HG02798 (cell line): ENCODE results near the gene CCR5AS.
A peak's percentile ranks its signal among the peaks of the same experiment; 100 is the strongest.

Source experiments
- ATAC-seq: cut with Tn5 transposase; IDR thresholded peaks from one replicate; pipeline ENCODE4 v1.9.1; 2021; ENCODE audit warnings: mild to moderate bottlenecking; ENCODE audit not compliant: unreplicated experiment, poor library complexity

CCR5AS gene

DNA sequence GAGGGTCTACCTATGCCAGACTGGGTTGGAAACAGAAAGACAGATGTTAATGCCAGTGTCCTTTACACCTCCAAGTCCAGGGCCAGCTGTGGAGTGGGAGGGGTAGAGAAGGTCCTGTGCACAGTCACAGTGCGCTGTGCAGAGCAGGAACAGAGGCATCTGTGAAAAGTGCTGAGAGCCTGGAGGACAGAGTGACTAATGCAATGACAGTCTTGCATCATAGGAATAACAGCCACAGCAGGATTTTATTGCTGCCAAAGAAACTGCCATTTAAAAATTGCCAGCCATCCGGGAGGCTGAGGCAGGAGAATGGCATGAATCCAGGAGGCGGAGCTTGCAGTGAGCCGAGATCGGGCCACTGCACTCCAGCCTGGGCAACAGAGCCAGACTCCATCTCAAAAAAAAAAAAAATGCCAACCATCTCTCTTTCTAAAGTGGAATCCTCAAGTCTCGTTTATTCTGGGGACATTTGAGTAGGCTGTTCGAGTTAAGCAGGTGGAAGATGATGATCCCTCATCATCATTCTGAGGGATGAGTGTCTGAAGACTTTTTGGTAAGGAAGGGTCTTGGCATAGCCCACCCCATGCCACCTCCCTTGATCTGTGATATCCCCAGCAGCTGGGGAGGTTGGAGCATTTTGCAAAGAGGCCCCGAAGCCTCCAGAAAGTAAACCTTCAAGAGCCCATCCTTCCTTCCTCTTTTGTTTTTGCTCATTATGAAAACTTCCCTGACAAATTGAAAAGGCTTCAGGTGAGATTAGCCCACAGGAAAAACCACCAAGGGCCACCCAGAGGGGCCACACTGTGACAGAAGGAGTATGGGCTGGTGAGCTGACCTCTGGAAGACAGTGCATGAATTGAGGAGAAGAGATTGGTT lies 45.2 kb downstream of the CCR5AS start:
- ATAC-seq: no peak

DNA sequence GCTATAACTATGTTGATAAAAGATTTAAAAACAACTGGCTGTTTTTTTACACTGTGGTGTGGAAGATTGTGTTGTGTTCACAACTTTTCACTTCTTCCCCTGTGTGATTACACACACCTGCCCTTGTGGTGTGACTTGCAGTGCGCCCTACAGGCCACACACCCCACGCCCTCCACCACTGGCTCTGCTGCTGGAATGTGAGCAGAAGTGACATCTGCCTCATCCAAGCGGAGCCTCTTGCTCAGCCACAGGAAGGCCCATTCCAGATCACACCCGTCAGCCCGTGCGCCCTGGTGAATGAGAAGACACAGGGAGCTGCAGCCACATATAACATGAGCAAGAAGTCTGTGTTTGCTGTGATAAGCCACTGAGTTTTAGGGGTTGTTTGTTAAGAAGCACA lies 46.0 kb downstream of the CCR5AS start:
- no peak for ATAC-seq

DNA sequence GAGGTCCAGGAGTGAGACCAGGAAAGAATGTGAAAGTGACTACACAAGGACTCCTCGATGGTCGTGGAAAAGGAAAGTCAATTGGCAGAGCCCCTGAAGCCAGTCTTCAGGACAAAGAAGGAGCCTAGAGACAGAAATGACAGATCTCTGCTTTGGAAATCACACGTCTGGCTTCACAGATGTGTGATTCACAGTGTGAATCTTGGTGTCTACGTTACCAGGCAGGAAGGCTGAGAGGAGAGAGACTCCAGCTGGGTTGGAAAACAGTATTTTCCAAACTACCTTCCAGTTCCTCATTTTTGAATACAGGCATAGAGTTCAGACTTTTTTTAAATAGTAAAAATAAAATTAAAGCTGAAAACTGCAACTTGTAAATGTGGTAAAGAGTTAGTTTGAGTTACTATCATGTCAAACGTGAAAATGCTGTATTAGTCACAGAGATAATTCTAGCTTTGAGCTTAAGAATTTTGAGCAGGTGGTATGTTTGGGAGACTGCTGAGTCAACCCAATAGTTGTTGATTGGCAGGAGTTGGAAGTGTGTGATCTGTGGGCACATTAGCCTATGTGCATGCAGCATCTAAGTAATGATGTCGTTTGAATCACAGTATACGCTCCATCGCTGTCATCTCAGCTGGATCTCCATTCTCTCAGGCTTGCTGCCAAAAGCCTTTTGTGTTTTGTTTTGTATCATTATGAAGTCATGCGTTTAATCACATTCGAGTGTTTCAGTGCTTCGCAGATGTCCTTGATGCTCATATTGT lies 47.0 kb downstream of the CCR5AS start:
- ATAC-seq: no peak

DNA sequence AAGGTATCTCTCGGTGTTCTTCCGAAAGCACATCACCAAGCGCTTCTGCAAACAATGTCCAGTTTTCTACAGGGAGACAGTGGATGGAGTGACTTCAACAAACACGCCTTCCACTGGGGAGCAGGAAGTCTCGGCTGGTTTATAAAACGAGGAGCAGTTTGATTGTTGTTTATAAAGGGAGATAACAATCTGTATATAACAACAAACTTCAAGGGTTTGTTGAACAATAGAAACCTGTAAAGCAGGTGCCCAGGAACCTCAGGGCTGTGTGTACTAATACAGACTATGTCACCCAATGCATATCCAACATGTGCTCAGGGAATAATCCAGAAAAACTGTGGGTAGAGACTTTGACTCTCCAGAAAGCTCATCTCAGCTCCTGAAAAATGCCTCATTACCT lies 48.4 kb downstream of the CCR5AS start:
- ATAC-seq: no peak

DNA sequence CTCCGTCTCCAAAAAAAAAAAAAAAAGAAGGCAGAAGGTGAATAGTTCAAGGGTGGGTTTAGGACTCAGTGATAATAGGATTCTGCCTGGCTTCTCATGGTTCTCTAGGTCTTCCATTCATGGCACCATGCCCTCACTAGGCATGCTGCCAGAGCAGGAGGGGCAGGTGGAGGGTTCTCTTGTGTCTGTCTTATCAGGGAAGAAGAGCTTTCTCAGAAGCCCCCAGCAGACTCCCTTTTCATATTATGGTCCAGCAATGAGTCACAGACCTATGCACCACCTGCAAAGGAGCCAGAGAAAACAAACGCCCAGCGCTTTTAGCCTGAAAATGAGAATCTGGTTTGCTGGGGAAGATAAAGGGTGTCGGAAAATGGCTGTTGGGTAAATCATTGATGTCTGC lies 50.0 kb downstream of the CCR5AS start:
- no peak for ATAC-seq

DNA sequence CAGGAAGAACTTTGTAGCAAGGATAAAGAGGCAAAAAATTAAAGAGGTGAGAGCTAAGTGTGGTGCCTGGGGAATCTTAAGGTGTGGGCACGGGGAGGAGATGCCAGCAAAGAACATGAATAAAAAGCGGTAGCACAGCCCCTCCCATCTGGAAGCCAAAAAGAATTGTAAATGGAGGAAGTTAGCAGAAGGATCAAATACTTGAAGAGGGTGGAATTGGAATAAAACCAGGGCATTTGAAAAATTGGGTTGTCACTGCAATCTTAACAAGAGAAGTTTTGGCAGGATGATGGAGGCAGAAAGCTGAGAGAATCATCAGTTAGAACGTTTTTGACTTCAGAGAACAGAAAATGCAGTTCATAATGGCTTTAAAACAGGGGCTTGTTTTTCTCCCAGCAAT lies 50.6 kb downstream of the CCR5AS start:
- ATAC-seq: no peak

DNA sequence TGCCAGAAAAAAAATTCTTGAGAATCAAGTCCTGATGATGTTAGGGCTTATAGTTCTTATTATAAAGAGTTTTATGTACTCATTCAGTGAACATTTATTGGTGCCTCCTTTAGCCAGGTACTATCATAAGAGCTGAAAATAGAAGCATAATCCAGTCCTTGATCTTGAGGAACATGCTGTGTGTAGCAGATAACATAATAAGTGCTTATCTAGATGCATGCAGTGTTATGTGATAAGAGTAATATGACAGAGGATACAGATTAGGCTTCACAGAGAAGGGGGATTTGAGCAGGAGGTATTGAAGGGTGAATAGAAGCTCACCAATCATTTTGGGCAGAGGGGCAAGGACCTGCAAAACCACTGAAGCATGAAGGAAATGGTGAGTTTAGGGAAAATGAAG lies 51.9 kb downstream of the CCR5AS start:
- ATAC-seq: no peak

DNA sequence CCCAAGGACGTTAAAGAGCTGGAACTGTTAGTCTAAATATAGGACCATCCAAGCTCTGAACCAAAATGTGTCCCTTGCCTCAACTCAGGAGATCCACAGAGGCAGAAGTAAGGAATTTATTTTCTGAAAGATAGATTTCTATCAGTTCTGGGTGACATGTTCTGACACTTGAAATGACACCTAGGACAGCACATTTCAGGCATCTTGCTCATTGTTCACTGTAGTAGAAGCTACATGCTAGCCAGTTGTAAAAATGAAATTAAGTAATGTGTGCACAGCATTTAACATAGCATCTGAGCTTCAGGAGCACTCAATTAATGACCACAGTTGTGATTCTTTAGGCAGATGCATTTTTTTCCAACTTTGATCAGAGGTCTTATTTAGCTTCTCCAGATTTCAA lies 52.4 kb downstream of the CCR5AS start:
- ATAC-seq: no peak

DNA sequence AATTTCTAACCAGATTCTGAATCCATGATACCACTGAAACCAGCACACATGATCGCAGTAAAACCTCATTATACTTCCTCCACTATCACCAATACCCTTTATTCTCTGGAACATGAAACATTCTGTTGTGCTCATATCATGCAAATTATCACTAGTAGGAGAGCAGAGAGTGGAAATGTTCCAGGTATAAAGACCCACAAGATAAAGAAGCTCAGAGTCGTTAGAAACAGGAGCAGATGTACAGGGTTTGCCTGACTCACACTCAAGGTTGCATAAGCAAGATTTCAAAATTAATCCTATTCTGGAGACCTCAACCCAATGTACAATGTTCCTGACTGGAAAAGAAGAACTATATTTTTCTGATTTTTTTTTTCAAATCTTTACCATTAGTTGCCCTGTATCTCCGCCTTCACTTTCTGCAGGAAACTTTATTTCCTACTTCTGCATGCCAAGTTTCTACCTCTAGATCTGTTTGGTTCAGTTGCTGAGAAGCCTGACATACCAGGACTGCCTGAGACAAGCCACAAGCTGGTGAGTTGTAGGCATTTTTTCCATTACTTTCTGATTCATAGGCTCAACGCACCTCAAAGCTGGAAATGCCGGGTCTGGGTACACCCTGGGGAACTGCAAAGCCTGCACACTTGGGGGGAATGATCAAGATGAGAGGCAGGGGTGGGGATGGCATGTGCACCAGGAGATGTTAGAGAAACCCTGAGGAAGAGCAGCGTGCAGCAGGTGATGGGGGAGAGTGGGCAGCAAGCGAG lies 53.0 kb downstream of the CCR5AS start, which contains the start of gene CCR2:
CCR2 (plus strand) TSS at position 465 of the 764 bp plus-strand sequence. CDS start 3,417 bp downstream, outside the sequence.
- ATAC-seq: no peak

DNA sequence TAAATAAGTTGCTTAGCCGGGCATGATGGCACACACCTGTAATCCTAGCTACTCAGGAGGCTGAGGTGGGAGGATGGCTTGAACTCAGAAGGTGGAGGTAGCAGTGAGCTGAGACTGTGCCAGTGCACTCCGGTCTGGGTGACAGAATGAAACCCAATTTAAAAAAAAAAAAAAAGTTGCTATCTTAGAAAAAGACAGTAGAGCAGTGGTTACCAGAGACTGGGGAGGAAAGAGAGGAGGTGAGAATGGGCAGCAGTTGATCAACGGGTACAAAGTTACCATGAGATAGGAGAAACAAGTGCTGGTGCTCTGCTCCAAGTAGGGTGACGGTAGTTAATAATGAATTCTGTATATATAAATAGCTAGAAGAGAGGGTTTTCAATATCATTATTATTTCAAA lies 53.8 kb downstream of the CCR5AS start:
- no peak for ATAC-seq

DNA sequence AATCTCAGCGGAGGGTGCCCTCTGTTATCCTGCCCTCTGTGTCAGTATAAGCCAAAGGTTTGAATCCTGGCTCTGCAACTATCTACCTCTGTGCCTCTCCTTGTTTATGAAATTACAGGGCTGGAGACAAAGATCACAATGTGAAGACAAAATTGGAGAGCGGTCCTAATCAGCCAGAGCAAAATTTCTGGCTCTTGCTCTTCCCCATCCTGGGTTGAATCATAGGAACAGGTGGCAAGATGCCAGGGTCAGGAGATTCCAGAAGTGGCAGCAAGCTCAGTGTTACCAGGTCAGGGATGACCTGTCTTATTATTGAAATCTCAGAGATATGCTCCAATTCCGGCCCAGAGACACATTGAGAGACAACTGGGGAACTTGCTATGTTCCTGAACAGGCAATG lies 55.2 kb downstream of the CCR5AS start:
- ATAC-seq: no peak

DNA sequence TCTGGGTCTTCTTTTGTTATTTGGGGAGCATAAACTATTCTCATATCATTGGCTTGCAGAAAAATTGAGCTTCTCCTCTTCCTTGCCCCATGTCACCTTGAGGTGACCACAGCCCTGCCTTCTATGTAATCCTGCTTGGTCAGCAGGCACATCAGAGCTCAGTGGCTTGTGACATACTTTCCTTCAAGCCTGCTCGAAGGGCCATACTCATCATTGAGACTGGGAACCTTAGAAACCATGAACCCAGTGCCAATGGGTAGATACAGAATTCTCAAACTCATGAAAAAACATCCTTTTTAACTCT lies 56.7 kb downstream of the CCR5AS start:
- ATAC-seq: peak; percentile 22

DNA sequence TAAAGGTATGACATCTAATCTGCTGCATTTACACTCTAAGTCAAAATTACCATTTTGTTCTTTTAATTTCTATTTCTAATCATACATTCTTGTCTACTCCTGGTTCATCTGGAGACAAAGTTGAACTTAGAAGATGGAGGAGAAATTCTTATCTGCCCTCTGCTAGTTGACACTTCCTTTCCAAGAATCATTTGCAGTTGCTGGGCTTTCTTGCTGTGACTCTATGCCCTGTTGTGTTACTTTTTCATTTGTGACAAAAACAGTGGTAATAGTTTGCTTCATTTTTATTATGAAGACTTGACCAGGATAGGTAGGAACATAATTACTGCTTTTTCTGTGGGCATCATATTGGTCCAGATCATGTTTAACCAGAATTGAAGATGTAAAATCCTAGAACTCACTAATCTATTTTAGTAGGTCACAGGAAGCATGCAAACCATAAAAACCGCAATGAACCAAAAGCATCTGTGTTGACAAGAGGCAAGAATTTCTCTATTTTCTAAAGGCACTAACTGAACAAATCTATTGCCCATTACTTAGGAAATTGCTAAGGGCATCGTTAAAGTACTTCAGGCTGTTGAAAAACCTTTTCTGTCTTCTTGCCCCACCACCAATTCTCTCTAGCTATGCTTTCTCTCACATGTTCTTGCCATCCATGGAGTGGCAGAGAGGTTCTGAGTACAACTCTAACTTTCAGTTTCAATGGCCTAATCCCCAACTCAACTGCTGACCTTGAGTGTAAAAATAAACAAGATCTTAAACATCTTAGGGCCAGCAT lies 57.2 kb downstream of the CCR5AS start:
- ATAC-seq: peak; percentile 72

DNA sequence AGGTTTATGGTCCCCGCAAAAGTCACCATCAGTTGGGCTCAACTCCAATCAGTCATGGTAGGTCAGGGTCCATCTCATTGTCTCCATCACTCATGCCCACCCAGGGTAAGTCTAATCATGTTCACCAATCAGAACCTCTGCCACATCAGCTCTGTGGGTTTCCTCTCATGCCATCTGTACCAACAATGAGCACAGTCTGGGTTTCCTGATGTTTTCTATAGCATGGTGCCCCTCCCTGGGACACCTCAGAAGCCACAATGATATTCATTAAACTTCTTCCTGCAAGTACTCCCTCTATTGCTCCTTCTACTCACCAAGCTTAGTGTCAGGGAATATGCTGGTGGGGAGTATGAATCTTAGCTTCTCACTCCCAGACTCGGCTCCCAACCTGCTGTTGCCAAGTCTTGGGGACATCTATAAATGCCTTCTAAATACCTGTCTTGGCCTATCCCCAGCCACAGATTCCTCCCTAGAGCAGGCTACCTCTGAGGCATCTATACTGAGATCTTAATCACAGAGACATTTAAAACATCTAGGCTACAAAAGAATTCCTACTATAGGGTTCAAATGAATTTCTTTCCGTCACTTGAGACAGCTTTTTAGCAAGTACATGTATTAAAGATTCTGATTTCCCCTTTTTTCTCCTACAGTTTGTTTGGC lies 57.9 kb downstream of the CCR5AS start:
- ATAC-seq: no peak

DNA sequence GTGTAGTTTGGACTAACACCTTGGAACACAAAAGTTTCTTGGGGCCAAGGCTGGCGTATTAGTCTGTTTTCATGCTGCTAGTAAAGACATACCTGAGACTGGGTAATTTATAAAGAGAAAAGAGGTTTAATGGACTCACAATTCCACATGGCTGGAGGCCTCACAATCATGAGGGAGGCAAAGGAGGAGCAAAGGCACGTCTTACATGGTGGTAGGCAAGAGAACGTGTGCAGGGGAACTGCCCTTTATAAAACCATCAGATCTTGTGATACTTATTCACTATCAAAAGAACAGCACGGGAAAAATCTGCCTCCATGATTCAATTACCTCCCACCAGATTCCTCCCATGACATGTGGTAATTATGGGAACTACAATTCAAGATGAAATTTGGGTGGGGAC lies 62.4 kb downstream of the CCR5AS start:
- ATAC-seq: no peak

DNA sequence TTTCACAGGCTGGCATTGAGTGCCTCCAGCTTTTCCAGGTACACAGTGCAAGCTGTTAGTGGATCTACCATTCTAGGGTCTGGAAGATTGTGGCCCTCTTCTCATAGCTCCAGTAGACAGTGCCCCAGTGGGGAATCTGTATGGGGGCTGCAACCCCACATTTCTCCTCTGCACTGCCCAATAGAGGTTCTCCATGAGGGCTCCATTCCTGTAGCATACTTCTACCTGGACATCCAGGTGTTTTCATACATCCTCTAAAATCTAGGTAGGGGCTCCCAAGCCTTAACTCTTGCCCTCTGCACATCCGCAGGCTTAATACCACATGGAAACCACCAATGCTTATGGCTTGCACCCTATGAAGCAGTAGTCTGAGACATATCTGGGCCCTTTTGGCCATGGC lies 68.0 kb downstream of the CCR5AS start:
- ATAC-seq: no peak

DNA sequence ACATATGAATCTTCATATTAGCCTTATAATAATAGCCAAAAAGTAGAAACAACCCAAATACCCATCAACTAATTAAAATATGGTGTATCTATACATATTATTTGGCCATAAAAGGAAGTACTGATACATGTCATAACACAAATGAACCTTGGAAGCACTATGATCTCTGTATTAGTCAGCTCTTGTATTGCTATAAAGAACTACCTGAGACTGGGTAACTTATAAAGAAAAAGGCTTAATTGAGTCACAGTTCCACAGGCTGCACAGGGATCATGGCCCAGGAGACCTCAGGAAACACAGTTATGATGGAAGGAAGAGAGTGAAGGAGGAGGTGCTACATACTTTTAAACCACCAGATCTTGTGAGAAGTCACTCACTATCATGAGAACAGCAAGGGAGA lies 69.0 kb downstream of the CCR5AS start:
- no peak for ATAC-seq

DNA sequence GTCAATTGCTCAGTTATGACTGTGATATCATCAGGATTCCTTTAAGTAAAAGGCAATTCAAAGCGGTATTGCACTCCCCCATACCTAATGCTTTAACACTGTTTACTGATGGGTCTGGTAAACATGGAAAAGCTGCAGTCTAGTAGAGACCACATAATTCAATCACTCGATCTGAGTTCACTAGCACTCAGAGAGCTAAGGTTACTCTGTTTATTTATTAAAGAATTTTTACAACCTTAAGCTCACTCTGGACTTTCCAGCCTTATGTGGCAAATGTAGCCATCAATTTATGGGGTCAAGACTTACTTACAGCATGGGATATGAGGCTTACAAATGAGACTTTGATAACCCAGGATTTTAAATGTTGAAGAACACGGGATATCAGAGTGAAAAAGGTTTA lies 71.3 kb downstream of the CCR5AS start:
- no peak for ATAC-seq

DNA sequence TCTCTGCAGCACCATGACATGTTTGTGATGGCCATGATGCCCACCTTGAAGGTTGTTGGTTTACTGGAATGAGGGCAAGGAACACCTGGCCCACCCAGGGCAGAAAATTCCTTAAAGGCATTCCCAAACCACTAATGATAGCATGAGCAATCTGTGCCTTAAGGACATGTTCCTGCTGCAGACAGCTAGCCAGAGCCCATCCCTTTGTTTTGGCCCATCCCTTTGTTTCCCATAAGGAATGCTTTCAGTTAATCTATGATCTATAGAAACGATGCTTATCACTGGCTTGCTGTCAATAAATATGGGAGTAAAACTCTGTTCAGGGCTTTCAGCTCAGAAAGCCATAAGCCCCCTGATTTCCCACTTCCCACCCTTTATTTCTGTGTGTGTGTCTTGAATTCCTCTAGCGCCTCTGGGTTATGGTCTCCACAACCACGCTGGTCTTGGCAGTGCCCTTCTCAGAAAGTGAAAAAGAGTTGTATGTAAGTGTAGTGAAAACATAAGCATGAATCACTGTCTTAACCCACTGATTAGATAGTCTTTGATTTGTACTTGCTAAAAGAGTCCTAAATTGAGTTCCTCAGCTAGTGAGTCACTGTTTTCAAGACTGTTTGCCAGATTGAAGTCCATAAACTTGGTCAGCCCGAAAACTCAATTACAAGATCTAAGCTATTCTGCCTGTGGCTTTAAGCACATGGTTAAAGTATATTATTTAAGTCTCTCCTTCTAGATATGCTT lies 72.0 kb downstream of the CCR5AS start:
- no peak for ATAC-seq
